Measurements from ENCODE around the gene CENATAC.
"Not testable (repeated sequence)": the region's sequence is repeated elsewhere in the genome, so short reads cannot be mapped to it uniquely, and the experiment has no call there.

CENATAC gene

GRCh38 chr11:118996926-118997626 is 862 bp upstream of the CENATAC start:
- DNase-seq = no peak

GRCh38 chr11:118998388-118998717 is 415 bp downstream of the CENATAC start:
- DNase-seq = no peak

DNA sequence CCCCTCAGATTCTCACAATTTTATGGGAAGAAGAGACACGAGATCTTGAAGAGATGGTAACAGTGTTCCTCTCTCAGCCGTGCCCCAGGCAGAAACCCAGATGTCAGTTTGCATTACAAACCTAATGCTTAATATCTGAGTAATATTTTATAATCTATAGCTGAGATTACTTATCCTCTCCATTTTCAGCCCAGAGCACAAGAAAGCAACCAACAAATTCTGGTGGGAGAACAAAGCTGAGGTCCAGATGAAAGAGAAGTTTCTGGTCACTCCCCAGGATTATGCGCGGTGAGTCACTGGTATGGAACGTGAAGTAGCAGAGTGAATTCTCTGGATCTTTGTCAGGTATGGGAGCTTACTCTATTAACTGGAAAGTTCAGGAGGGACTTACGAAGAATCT is 884 bp downstream of the CENATAC start:
- DNase-seq = no peak

GRCh38 chr11:119000906-119001305 is 3.0 kb downstream of the CENATAC start:
- DNase-seq = no peak

GRCh38 chr11:119006656-119007055 is 8.7 kb downstream of the CENATAC start:
- no peak for DNase-seq

DNA sequence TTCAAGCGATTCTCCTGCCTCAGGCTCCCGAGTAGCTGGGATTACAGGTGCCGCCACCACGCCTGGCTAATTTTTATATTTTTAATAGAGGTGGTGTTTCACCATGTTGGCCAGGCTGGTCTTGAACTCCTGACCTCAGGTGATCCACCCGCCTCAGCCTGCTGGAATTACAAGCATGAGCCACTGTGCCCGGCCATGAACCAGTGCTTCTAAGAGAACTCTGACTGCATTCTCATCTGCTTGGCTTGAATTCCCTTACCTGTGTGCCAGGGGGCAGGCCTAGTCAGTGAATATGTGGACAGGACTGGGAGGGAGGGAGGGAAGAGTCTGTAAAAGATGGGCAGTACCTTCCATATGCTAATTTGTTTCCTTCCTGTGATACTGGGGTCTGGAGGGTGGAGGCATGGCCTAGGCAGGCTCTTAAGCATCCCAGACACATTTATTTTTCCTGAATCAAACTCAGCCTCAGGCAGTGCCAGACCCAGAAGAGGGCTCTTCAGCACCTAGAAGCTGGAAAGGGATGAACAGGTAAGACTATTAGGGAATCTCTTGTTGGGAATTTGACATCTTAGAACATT is 13.6 kb downstream of the CENATAC start:
- DNase-seq = no peak

GRCh38 chr11:119012629-119013170 is 14.8 kb downstream of the CENATAC start:
- no peak for DNase-seq

DNA sequence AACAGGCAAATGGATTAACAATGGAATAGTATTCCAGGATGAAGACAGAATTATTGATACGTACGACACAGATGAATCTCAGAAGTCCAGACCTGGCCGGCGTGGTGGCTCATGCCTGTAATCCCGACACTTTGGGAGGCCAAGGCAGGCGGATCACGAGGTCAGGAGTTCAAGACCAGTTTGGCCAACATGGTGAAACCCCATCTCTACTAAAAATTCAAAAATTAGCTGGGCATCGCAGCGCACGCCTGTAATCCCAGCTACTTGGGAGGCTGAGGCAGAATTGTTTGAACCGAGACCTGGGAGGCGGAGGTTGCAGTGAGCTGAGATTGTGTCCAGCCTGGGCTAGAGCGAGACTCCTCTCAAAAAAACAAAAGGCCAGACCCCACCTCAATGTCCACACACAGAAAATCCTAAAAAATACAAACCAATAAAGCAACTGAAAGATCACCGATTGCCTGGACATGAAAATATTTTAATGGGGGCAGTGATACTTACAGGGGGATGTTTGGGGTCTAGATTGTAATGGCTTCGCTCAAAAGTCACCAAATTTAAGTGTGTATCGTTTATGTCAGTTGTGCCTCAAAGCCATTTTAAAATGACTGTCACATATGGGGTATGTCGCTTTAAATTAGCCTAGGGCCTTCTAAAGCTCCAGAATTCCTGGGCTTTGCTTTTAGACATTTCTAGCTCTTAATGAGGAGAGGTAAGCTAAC is 16.4 kb downstream of the CENATAC start:
- DNase-seq = no peak

DNA sequence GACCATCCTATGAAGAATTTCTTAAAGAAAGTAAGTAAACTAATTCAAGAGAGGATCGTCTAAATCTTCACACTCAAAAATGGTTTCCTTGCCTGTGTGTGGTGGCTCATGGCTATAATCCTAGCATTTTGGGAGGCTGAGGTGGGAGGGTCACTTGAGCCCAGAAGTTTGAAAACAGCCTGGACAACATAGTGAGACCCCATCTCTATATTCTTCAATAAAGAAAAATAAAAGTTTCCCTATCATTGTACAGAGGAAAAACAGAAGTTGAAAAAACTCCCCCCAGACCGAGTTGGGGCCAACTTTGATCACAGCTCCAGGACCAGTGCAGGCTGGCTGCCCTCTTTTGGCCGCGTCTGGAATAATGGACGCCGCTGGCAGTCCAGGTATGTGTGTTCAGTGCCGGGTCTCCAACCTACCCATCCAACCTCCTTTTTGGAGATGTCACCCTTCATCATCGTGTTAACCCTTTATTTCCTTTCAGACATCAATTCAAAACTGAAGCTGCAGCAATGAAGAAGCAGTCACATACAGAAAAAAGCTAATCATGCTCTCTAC is 17.2 kb downstream of the CENATAC start:
- DNase-seq = no peak

GRCh38 chr11:119016216-119017009 is 18.5 kb downstream of the CENATAC start:
- DNase-seq = no peak

DNA sequence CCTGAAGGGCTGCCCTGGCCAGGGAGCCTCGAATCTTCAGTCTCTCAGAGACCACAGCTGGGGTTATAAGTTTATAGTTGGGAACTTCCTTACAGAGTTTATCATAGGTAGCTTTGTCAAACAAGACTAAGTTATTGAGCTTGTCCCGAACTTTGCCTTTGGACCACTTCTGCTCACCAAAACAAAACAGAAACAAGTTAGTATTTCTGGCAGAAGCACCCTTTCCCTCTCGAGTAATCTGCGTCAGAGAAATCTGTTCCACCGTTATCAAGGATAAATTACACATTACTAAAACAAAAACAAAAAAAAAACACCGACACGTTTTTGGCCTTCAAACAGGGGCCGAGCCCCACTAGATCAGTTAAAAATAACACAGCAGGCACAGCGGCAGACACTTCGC is 19.4 kb downstream of the CENATAC start:
- DNase-seq = not testable (repeated sequence)

GRCh38 chr11:119018074-119018938 is 20.4 kb downstream of the CENATAC start, which contains the start of the genes RPS25 and TRAPPC4:
Gene RPS25, minus strand, starts transcription at chr11:119018343. Its CDS starts 59 bp downstream, at chr11:119018284.
Gene TRAPPC4, plus strand, starts transcription at chr11:119018766. Its CDS starts 30 bp downstream, at chr11:119018796.
- DNase-seq = peak; percentile 93

DNA sequence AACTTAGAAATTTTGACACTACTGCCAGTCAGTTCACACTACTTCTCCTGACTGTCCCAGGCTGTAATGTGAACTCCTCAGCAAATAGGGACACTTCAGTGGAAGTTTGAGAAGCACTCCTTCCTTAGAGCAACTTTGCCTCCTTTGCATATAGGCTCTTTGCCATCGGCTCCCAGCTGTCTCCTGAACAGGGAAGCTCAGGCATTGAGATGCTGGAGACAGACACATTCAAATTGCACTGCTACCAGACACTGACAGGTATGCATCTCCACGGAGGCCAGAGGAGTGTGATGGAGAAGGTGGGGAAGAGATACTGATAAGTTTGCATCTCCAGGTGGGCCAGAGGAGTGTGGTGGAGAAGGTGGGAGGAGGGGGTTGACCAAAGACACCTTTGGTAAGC is 22.1 kb downstream of the CENATAC start:
- DNase-seq = no peak

- DNase-seq = no peak
Observed at GRCh38 chr11:119021631-119022030, 23.7 kb downstream of the CENATAC start.

DNA sequence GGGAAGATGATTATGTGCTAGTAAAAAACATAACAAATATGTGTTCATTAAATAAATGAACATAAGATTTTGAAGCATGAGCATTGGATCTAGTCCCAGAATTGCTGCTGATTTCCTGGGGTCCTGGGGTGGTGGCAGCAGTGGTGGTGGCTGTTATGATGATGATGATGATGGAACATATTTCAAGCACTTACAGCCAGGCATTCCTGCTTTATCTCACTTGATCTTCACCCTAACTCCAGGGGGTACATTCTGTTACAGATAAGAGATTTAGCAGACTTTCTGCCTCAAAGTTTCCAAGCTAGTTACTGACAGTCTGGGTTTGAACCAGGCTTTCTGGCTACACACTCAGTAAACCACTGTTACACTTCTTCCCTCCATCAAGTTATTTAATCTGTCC is 25.8 kb downstream of the CENATAC start:
- no peak for DNase-seq

GRCh38 chr11:119024430-119025098 is 26.6 kb downstream of the CENATAC start:
- DNase-seq = no peak

GRCh38 chr11:119025099-119025473 is 27.1 kb downstream of the CENATAC start:
- no peak for DNase-seq

DNA sequence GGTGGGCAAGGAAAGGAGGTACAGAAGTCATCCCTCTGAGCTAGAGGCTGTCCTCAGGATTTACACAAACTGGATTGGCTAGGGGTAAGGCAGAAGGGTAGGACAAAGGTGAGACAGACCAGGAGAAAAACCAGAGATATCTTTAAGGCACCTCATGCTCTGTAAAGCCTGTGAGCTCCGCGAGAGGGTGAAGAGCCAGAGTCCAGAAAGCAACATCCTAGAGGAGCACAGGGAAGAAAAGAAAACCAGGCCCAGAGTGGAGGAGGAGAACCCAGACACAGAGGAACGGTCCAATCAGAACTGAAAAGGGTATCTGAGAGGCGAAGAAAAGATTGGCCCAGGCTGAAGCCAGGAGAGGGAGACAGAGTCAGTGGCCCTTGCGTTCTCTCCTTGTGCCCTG is 27.6 kb downstream of the CENATAC start:
- DNase-seq = no peak

DNA sequence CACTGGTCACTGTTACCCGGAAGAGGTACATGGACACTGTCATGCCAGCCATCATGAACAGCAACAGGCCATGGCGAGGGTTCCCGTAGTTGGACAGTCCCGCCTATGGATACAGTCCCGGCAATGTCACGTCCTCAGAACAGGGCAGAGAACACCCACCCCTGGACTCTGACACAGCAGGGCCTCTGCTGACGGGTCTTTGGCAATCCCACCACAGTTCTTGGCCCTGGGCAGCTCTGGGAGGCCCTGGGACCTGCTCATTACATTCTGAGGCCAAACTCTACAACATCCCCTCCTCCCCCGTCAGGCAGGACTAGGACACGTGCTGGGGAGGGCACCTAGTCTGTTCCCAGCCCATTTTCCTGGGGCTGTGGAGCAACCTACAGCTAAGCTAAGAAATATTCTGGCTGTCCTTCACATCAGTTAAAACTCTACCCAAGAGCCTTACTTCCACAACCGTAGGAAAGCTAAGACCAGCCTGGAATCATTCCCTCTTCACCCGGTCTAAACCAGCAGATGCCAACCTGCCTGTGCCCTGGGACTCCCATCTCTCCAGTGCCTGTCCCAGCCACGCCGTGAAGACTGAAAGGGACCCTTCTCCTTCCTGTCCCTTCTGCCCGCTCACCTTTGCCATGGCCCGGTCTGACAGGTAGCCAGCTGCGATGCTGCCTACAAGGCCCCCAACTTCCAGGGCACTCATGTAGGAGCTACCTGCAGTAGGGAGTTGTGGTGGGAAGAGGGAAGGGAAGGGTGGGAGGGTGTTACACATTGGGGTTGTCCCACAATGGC is 28.2 kb downstream of the CENATAC start:
- no peak for DNase-seq

DNA sequence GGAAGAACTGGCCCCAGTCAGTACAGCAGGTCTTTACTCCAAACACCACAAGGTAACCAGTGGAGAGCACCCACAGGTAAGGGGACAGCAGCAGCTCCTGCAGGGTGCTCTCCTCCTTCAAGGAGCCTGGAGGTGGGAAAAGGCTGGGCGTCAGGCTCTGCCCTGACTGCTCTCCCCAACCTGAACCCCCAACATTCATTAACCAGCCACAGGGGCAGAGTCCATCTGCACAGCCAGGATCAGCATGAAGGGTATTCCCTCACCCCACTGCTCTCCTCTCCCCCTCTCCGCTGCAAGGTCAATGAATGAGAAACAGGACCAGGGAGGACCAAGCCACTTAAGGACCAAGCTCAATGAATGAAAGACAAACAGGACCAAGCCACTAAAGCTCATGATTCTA is 29.0 kb downstream of the CENATAC start:
- no peak for DNase-seq
